CD4-positive, CD25-positive, alpha-beta regulatory T cell (primary cell): Measurements from ENCODE around the gene RADIL. TPM values are rescaled to one million over a fixed set of nuclear protein-coding genes. Genes with fewer than 3 reads are reported as not detected.
A peak's percentile ranks its signal among the peaks of the same experiment; 100 is the strongest.

Experiments used
- ATAC-seq, 2 donors: fragments of 150-1000 bp; cut with Tn5 transposase; one replicate each; pipeline ENCODE4 v1.10.0; 2021; ENCODE audit warnings: low read depth in 2 of 2, moderate number of reproducible peaks in 2 of 2, moderate library complexity in 1 of 2
- DNase-seq, 3 donors: peaks; one replicate each; pipeline versions ENCODE4 v3.0.0 to v3.0.0-alpha.2; 2012 to 2022; ENCODE audit warnings: mixed read lengths in 1 of 3
- H3K27ac ChIP-seq: one replicate; pipeline ENCODE4 v1.7.0; 2013; ENCODE audit warnings: mild to moderate bottlenecking, low read length; ENCODE audit not compliant: insufficient read depth, poor library complexity, severe bottlenecking
- H3K27me3 ChIP-seq: one replicate; pipeline ENCODE4 v1.7.0; 2013; ENCODE audit warnings: low read length; ENCODE audit not compliant: control insufficient read depth, insufficient read depth
- H3K36me3 ChIP-seq: one replicate; pipeline ENCODE4 v1.7.0; 2013; ENCODE audit warnings: mild to moderate bottlenecking, low read length, moderate library complexity; ENCODE audit not compliant: control insufficient read depth, insufficient read depth
- H3K4me1 ChIP-seq: 2 replicates; pipeline ENCODE4 v1.7.0; 2013; ENCODE audit warnings: mild to moderate bottlenecking, low read length; ENCODE audit not compliant: insufficient read depth, control insufficient read depth, poor library complexity, severe bottlenecking
- H3K4me3 ChIP-seq: one replicate; pipeline ENCODE4 v1.7.0; 2013; ENCODE audit warnings: low read depth, mild to moderate bottlenecking, low read length, moderate library complexity
- H3K9me3 ChIP-seq, 2 experiments: 1 replicate in 1 of 2; 2 replicates in 1 of 2; pipeline ENCODE4 v1.7.0; 2013; ENCODE audit warnings: low read length in 2 of 2, mild to moderate bottlenecking in 1 of 2, moderate library complexity in 1 of 2; ENCODE audit not compliant: control insufficient read depth in 2 of 2
- H3K27ac Mint-ChIP-seq, 3 donors: one replicate each; pipeline ENCODE4 v1.8.0; 2020 to 2022; ENCODE audit warnings: mild to moderate bottlenecking in 3 of 3, mixed read lengths in 3 of 3, moderate library complexity in 2 of 3
- H3K27me3 Mint-ChIP-seq: one replicate; pipeline ENCODE4 v1.8.0; 2022; ENCODE audit warnings: mild to moderate bottlenecking, mixed read lengths
- H3K36me3 Mint-ChIP-seq: one replicate; pipeline ENCODE4 v1.8.0; 2020; ENCODE audit warnings: mixed read lengths
- H3K4me1 Mint-ChIP-seq, 4 donors: one replicate each; pipeline ENCODE4 v1.8.0; 2020 to 2022; ENCODE audit warnings: mixed read lengths in 4 of 4, mild to moderate bottlenecking in 1 of 4
- H3K4me3 Mint-ChIP-seq, 4 donors: one replicate each; pipeline ENCODE4 v1.8.0; 2020 to 2022; ENCODE audit warnings: mild to moderate bottlenecking in 4 of 4, mixed read lengths in 4 of 4, moderate library complexity in 3 of 4
- H3K9me3 Mint-ChIP-seq, 7 donors: one replicate each; pipeline ENCODE4 v1.8.0; 2020 to 2022; ENCODE audit warnings: mixed read lengths in 7 of 7, mild to moderate bottlenecking in 3 of 7, moderate library complexity in 2 of 7
- polyA plus RNA-seq, 4 donors: library from polyadenylated mRNA; unstranded; fragments of 300-500 nt; fragmentation: Illumina TruSeq; gene quantifications; one replicate each; pipeline ENCODE4 v1.2.3, GENCODE V29; 2021
- total RNA-seq: library from RNA; stranded (reverse); gene quantifications from one replicate; pipeline ENCODE4 v1.2.3, GENCODE V29; 2022

Gene RADIL
- total and polyA plus RNA-seq, 5 donors from 2014 or later = not detected

GRCh38 chr7:4856336-4857057, 27.0 kb downstream of the RADIL start:
- Mint-ChIP-seq H3K36me3 (no peaks in the 10 kb centered on the region), H3K9me3 (peaks cover 0 to 3% (median 0%) of the 10 kb centered on the region in 7 donors), H3K27ac (no peak overlapping the region), H3K27me3 (peaks cover 24% of the 10 kb centered on the region), H3K4me1 (no peaks in the 10 kb centered on the region), H3K4me3 (no peak overlapping the region)
- Histone ChIP-seq H3K4me1 (no peaks in the 10 kb centered on the region), H3K36me3 (no peaks in the 10 kb centered on the region), H3K4me3 (no peak overlapping the region), H3K9me3 (no peaks in the 10 kb centered on the region), H3K27ac (no peak overlapping the region), H3K27me3 (peaks cover 17% of the 10 kb centered on the region)
- ATAC-seq (no peak), DNase-seq (no peak)

DNA sequence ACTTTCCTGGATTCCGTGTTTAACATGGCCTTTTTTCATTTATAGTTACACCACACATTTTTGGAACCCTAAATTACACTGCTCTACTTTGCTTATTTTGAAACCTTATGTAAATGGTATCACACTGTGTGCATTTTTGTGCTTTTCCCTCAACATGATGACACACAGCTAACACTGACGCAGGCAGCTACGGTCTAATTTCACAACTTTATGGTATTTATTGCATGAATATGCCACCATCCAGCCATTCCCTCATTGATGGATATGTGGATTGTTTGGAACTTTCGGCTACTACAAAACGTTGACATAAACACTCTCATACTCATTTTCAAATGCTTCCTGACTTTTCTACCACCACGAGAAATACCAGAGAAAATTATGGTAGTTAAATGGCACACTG, 28.6 kb downstream of the RADIL start:
- peaks cover 15% of the 10 kb centered on the region for H3K27me3 Mint-ChIP-seq
- peaks cover 0 to 4% (median 0%) of the 10 kb centered on the region in 7 donors for H3K9me3 Mint-ChIP-seq
- H3K36me3 Mint-ChIP-seq = no peaks in the 10 kb centered on the region
- H3K4me1 ChIP-seq = no peaks in the 10 kb centered on the region
- H3K4me3 ChIP-seq = no peak overlapping the region
- ATAC-seq (no peak), DNase-seq (no peak)
- no peak overlapping the region for H3K27ac Mint-ChIP-seq
- H3K4me3 Mint-ChIP-seq = no peak overlapping the region
- H3K36me3 ChIP-seq = no peaks in the 10 kb centered on the region
- H3K27me3 ChIP-seq = peaks cover 5% of the 10 kb centered on the region
- no peaks in the 10 kb centered on the region for H3K4me1 Mint-ChIP-seq
- H3K9me3 ChIP-seq = no peaks in the 10 kb centered on the region
- no peak overlapping the region for H3K27ac ChIP-seq

GRCh38 chr7:4851459-4852422, 31.8 kb downstream of the RADIL start:
- Mint-ChIP-seq H3K27me3 (peaks cover 8% of the 10 kb centered on the region), H3K36me3 (no peaks in the 10 kb centered on the region), H3K9me3 (peaks cover 0 to 4% (median 0%) of the 10 kb centered on the region in 7 donors), H3K4me1 (no peaks in the 10 kb centered on the region), H3K27ac (no peak overlapping the region), H3K4me3 (no peak overlapping the region)
- no peaks in the 10 kb centered on the region for H3K4me1 ChIP-seq
- no peak for DNase-seq
- no peak overlapping the region for H3K27ac ChIP-seq
- H3K4me3 ChIP-seq = no peak overlapping the region
- H3K36me3 ChIP-seq = no peaks in the 10 kb centered on the region
- no peaks in the 10 kb centered on the region for H3K27me3 ChIP-seq
- no peak for ATAC-seq
- H3K9me3 ChIP-seq = no peaks in the 10 kb centered on the region

DNA sequence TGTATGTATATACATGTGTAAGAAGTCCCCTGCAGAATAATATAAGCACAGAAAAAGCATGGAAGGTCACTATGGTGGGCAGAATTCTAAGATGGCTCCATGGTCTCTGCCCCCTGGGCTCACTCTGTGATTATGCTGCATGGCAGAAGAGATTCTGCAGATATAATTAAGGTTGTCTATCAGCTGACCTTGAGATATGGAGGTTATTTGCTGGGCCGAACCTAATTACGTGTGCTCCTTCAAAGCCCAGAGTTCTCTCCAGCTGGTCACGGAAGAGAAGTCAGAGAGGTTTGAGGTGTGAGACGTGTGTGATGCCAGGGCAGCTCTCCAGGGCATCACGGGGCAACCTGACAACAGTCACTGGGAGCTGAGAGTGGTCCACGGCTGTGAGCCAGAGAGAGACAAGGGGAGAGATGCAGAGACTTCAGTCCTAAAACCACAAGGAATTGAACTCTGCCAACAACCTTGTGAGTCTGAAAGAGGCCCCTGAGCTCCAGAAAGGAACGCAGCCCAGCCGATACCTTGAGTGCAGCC, 33.2 kb downstream of the RADIL start:
- no peaks in the 10 kb centered on the region for H3K9me3 ChIP-seq
- Mint-ChIP-seq H3K4me3 (no peak overlapping the region), H3K36me3 (no peaks in the 10 kb centered on the region), H3K27me3 (peaks cover 11% of the 10 kb centered on the region), H3K27ac (no peak overlapping the region), H3K9me3 (peaks cover 0 to 4% (median 0%) of the 10 kb centered on the region in 7 donors), H3K4me1 (peaks cover 0 to 4% (median under 1%) of the 10 kb centered on the region in 4 donors)
- H3K4me1 ChIP-seq = peaks cover 3% of the 10 kb centered on the region
- no peaks in the 10 kb centered on the region for H3K27me3 ChIP-seq
- DNase-seq (no peak), ATAC-seq (no peak)
- no peak overlapping the region for H3K27ac ChIP-seq
- no peaks in the 10 kb centered on the region for H3K36me3 ChIP-seq
- H3K4me3 ChIP-seq = no peak overlapping the region

- DNase-seq (peak in 2 of 3 donors; percentile 15 to 37), ATAC-seq (no peak)
- Mint-ChIP-seq H3K27me3 (peaks cover 12% of the 10 kb centered on the region), H3K9me3 (peaks cover 0 to 4% (median 0%) of the 10 kb centered on the region in 7 donors), H3K4me3 (no peak overlapping the region), H3K36me3 (no peaks in the 10 kb centered on the region), H3K4me1 (peaks cover 0 to 4% (median 1%) of the 10 kb centered on the region in 4 donors), H3K27ac (no peak overlapping the region)
- H3K4me3 ChIP-seq = no peak overlapping the region
- H3K27me3 ChIP-seq = no peaks in the 10 kb centered on the region
- peaks cover 3% of the 10 kb centered on the region for H3K4me1 ChIP-seq
- H3K36me3 ChIP-seq = no peaks in the 10 kb centered on the region
- no peaks in the 10 kb centered on the region for H3K9me3 ChIP-seq
- no peak overlapping the region for H3K27ac ChIP-seq
These were observed 34.1 kb downstream of the RADIL start for GRCh38 chr7:4849390-4849789.

GRCh38 chr7:4845740-4846142, 37.8 kb downstream of the RADIL start:
- peaks cover 18% of the 10 kb centered on the region for H3K27me3 Mint-ChIP-seq
- ATAC-seq (no peak), DNase-seq (no peak)
- no peak overlapping the region for H3K4me3 ChIP-seq
- H3K27me3 ChIP-seq = no peaks in the 10 kb centered on the region
- no peak overlapping the region for H3K27ac ChIP-seq
- no peaks in the 10 kb centered on the region for H3K9me3 ChIP-seq
- no peak overlapping the region for H3K27ac Mint-ChIP-seq
- H3K9me3 Mint-ChIP-seq = no peaks in the 10 kb centered on the region
- H3K36me3 Mint-ChIP-seq = no peaks in the 10 kb centered on the region
- H3K4me3 Mint-ChIP-seq = no peak overlapping the region
- no peaks in the 10 kb centered on the region for H3K36me3 ChIP-seq
- H3K4me1 ChIP-seq = peaks cover 3% of the 10 kb centered on the region
- peaks cover 0 to 4% (median 1%) of the 10 kb centered on the region in 4 donors for H3K4me1 Mint-ChIP-seq

DNA sequence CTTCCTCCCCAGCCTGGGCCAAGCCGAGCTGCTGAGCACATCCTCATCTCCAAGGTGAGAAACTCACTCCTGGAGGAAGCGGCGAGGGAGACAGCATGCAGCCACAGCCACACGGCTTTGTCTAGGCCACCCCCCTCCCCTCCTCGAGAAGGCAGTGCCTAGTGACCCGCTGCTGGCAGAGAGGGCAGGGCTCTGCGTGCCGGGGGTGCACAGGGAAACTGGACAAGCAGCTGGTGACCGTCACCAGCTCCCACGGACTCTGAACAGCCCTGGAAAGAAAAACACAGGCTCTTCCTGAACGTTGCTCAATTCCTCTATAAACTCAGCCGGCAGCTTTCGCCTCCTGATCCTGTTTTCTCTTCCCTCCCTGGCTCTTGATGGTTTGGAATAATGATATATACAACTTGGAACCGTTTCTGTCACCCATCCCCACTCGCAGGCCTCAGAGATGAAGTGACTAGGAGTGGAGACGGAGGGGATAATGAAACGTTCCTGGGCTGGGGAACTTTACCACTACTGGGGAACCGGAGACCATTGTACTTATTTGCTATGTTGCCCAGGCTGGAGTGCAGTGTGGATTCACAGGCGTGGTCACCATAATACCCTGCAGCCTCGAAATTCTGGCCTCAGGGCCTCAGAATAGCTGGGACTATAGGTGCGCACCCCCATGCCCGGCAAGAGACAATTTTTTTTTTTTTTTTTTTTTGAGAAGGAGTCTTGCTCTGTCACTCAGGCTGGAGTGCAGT, 41.0 kb downstream of the RADIL start:
- H3K27ac Mint-ChIP-seq = no peak overlapping the region
- H3K36me3 Mint-ChIP-seq = no peaks in the 10 kb centered on the region
- H3K4me3 Mint-ChIP-seq = no peak overlapping the region
- H3K4me1 ChIP-seq = peaks cover 3% of the 10 kb centered on the region
- ATAC-seq (no peak), DNase-seq (no peak)
- H3K27me3 ChIP-seq = no peaks in the 10 kb centered on the region
- no peaks in the 10 kb centered on the region for H3K9me3 ChIP-seq
- no peaks in the 10 kb centered on the region for H3K36me3 ChIP-seq
- H3K9me3 Mint-ChIP-seq = no peaks in the 10 kb centered on the region
- no peak overlapping the region for H3K4me3 ChIP-seq
- peaks cover 0 to 4% (median 1%) of the 10 kb centered on the region in 4 donors for H3K4me1 Mint-ChIP-seq
- no peak overlapping the region for H3K27ac ChIP-seq
- peaks cover 10% of the 10 kb centered on the region for H3K27me3 Mint-ChIP-seq
